Loucy (cell line): ENCODE results near the gene ZNG1B.
A peak's percentile ranks its signal among the peaks of the same experiment; 100 is the strongest.
"Not testable (repeated sequence)": the region's sequence is repeated elsewhere in the genome, so short reads cannot be mapped to it uniquely, and the experiment has no call there.

ENCODE experiments used
- H2AFZ ChIP-seq: fragments of 200-600 bp; sonication (generic); 2 replicates; pipeline ENCODE4 v1.6.0; 2016; ENCODE audit warnings: antibody characterized with exemption, mild to moderate bottlenecking, low read length, moderate library complexity
- H3F3A ChIP-seq: fragments of 200-600 bp; 2 replicates; pipeline ENCODE4 v1.6.0; 2016; ENCODE audit warnings: antibody characterized with exemption, low read depth, mild to moderate bottlenecking
- H3K27me3 ChIP-seq: fragments of 200-600 bp; sonication (generic); 2 replicates; pipeline ENCODE4 v1.6.1; 2014; ENCODE audit warnings: low read length, mild to moderate bottlenecking; ENCODE audit not compliant: insufficient read depth, poor library complexity, severe bottlenecking
- H3K36me3 ChIP-seq: fragments of 200-600 bp; sonication (generic); 2 replicates; pipeline ENCODE4 v1.6.1; 2016; ENCODE audit warnings: low read length; ENCODE audit not compliant: insufficient read depth
- H3K4me1 ChIP-seq: fragments of 200-600 bp; sonication (generic); 2 replicates; pipeline ENCODE4 v1.5.1; 2014; ENCODE audit warnings: low read length, mild to moderate bottlenecking; ENCODE audit not compliant: insufficient read depth, poor library complexity, severe bottlenecking
- H3K4me2 ChIP-seq: fragments of 200-600 bp; sonication (generic); 2 replicates; pipeline ENCODE4 v1.6.0; 2014; ENCODE audit warnings: antibody characterized with exemption, low read length, low read depth, mild to moderate bottlenecking; ENCODE audit not compliant: poor library complexity, severe bottlenecking
- H3K4me3 ChIP-seq: fragments of 200-600 bp; sonication (generic); 2 replicates; pipeline ENCODE4 v1.5.1; 2014; ENCODE audit warnings: low read length, mild to moderate bottlenecking, mixed read lengths; ENCODE audit not compliant: poor library complexity, severe bottlenecking
- H3K79me2 ChIP-seq: fragments of 200-600 bp; sonication (generic); 2 replicates; pipeline ENCODE4 v1.6.1; 2014; ENCODE audit warnings: low read length; ENCODE audit not compliant: insufficient read depth
- H3K9ac ChIP-seq: fragments of 200-600 bp; sonication (generic); 2 replicates; pipeline ENCODE4 v1.6.0; 2014; ENCODE audit warnings: mild to moderate bottlenecking, low read depth, low read length, moderate library complexity; ENCODE audit not compliant: poor library complexity, severe bottlenecking
- H3K9me2 ChIP-seq: fragments of 200-600 bp; sonication (generic); replicated peaks from 2 replicates; pipeline ENCODE4 v1.6.1; 2016; ENCODE audit warnings: low read depth, low read length, mixed read lengths
- H3K9me3 ChIP-seq: fragments of 200-600 bp; sonication (generic); 2 replicates; pipeline ENCODE4 v1.6.1; 2014; ENCODE audit warnings: mild to moderate bottlenecking, antibody characterized with exemption, low read length, low read depth; ENCODE audit not compliant: insufficient read depth
- H4K20me1 ChIP-seq: fragments of 200-600 bp; sonication (generic); 2 replicates; pipeline ENCODE4 v1.6.0; 2014; ENCODE audit warnings: antibody characterized with exemption, low read length, mild to moderate bottlenecking; ENCODE audit not compliant: insufficient read depth, poor library complexity, severe bottlenecking

Gene ZNG1B

DNA sequence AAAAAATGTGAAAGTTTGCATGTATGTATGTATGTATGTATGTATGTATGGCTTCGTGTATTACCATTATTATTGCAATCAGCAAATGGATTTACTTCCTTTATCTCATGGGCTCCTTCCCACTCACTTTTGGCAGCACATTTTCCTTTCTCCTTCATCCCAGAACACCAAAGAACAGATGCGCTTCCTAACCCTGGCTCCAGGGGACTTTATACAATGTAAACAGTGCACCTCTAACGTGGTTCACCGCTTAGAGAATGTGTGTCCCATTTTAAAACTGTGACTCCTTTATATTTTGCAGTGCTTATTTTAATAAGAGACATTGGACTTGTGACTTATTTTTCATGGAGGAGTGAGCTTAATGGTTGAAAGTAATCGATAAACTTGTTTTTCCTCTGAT lies 90.6 kb downstream of the ZNG1B start:
- H3K4me3 ChIP-seq, H3K4me1 ChIP-seq, H3K9me3 ChIP-seq, H2AFZ ChIP-seq, H3K9ac ChIP-seq, H4K20me1 ChIP-seq, H3K4me2 ChIP-seq, H3F3A ChIP-seq, H3K27me3 ChIP-seq, H3K79me2 ChIP-seq, H3K36me3 ChIP-seq, H3K9me2 ChIP-seq: not testable (repeated sequence)

DNA sequence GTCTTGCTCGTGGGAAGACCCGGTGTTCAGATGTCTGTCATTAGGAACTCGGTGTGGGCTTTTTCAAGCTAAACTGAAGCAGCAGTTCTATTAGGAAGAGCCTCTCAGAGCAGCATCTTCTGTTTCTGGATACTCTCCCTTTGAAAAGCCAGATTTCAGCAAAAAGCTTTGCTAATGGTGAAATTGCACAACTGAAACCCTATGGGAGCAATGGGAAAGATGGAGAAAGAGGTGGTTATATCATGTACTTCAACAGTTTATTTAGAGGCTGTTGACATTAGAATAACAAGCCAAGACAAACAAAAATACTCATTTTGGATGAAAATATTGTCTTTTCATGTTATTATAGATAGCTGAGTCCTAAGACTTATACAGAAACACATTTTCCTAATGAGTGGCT lies 91.4 kb downstream of the ZNG1B start:
- H3K4me2 ChIP-seq, H3K27me3 ChIP-seq, H3K9me3 ChIP-seq, H3K4me3 ChIP-seq, H2AFZ ChIP-seq, H3K9ac ChIP-seq, H3K4me1 ChIP-seq, H3K79me2 ChIP-seq, H3F3A ChIP-seq, H4K20me1 ChIP-seq, H3K9me2 ChIP-seq, H3K36me3 ChIP-seq: not testable (repeated sequence)

DNA sequence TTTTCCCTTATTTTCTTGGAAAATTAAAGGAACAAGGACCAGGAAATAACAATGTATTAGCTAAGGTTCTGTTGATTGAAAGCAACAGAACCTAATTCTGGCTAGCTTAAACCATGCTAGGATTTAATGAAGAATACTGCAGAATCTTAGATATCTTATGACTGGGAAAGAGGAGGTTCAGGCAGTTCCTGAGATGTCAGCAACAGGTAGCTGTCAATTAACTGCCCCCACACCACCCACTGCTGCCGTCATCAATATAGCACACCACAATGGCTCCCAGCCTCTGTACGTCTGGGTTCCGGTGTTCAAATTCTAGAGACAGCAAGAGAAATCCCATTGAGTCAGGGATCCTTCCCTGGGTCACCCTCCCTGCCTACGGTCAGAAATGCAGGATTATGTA lies 95.5 kb downstream of the ZNG1B start:
- not testable (repeated sequence) for H3K27me3 ChIP-seq, H3K36me3 ChIP-seq, H3K9ac ChIP-seq, H3K79me2 ChIP-seq, H3K4me1 ChIP-seq, H3K4me2 ChIP-seq, H2AFZ ChIP-seq, H3K9me3 ChIP-seq, H3F3A ChIP-seq, H3K4me3 ChIP-seq, H4K20me1 ChIP-seq, H3K9me2 ChIP-seq

DNA sequence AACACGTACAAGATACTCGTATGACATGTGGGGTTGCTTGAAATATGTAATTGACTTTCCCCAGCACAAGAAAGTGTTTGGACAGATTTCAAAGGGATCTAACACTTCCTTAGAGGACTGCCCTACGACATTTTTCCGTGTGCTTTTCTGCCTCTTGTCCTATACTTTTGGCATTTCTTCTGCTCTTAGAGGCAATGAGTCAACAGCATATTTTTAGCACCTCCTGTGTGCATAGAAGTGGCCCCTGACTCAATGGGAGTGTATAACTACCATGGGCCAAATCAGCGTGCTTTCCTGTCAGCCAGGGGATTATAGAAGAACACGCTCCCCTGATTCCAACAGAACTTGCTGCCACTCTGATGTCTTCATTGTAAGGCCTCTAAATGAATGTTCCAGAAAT lies 99.1 kb downstream of the ZNG1B start:
- not testable (repeated sequence) for H3K79me2 ChIP-seq, H3K4me3 ChIP-seq, H3K9me2 ChIP-seq, H2AFZ ChIP-seq, H3K36me3 ChIP-seq, H3K4me1 ChIP-seq, H4K20me1 ChIP-seq, H3F3A ChIP-seq, H3K9ac ChIP-seq, H3K27me3 ChIP-seq, H3K4me2 ChIP-seq, H3K9me3 ChIP-seq

DNA sequence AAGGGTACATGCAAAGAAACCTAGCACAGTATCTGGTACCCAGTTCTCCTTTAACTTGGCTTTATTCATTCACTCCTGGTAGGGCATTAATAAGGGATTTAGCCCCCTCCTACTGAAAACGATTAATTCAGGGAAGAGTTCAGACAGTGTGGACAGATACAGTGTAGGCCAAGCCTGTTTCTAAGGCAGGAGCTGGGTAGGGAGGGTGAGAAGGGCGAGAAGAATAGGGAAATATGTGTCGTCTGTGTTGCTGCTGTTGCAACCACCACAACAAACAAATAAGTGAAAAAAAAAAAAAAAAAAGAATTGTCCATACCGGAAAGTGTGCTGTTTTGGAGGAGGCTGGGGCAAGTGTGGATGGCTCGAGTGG lies 103.3 kb downstream of the ZNG1B start:
- not testable (repeated sequence) for H3K36me3 ChIP-seq, H3K9ac ChIP-seq, H3F3A ChIP-seq, H3K9me2 ChIP-seq, H3K4me2 ChIP-seq, H3K27me3 ChIP-seq, H4K20me1 ChIP-seq, H3K79me2 ChIP-seq, H2AFZ ChIP-seq, H3K4me3 ChIP-seq, H3K4me1 ChIP-seq, H3K9me3 ChIP-seq

DNA sequence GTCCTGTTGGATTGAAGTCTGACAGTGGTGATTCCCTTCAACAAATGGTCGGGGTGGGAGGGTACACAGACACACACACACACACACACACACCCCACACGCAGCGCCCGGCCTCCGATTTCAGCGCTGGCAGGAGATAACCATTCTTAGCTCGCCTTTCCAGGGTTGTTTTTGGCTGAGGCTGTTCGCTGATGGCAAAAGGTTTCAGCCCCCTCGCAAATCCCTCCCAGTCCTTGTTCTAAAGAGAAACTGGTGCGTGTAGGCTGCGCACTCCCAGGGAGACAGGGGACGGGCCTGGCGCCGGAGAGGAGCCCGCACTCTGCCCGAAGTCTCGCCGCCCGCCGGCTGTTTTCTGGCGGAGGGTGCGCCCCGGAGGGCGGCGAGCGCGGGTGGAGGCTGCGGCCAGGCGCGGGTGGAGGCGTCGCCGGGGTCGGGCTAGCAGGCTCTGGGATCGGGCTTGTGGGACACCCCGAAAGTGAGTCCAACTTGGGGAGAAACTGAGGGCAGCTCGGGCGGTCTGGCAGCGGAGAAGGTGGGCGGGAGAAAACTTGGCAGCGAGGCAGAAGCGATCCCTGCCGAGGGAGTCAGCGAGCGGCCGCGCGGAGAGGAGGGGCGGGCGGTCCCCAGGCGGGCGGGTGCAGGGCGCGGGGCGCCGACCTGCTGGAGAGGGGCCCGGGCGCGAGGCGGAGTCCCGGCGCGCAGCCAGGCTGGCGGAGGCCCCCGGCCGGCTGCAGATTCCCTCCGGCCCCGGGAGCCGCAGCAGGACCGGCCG lies 103.9 kb downstream of the ZNG1B start:
- H3K4me1 ChIP-seq, H3K36me3 ChIP-seq, H3F3A ChIP-seq, H4K20me1 ChIP-seq, H3K9me3 ChIP-seq, H3K79me2 ChIP-seq, H3K27me3 ChIP-seq, H3K9me2 ChIP-seq, H3K9ac ChIP-seq: not testable (repeated sequence)
- Histone ChIP-seq H2AFZ (peak overlapping the region; percentile 27; the same call in 1 of the 2 replicates), H3K4me3 (peak overlapping the region; percentile 65), H3K4me2 (peak overlapping the region; percentile 27)

DNA sequence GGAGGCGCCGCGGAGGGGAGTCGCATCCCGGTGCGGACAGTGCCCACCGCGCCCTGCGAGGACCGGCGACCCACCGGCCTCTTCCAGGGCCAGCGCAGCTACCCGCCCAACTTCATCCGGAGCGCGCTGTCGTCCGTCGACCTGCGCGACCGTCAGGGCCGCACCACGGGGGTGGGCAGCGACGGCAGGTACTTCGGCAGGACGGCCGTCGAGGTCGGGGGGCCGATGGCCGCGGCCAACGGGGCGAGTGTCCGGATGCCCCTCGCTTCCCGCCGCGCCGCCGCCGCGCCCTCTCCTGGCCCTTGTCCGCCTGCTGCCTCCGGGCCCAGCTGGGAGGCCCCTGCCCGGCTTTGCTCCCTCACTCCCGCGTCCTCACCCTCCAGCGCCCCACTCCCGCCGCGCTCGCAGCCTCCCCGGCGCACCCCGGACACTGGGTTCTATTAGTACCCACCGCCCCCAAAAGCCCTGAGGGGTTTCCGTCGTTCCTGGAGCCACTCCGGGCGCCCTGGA lies 104.5 kb downstream of the ZNG1B start:
- not testable (repeated sequence) for H3K27me3 ChIP-seq, H3K9ac ChIP-seq, H3K36me3 ChIP-seq

More for the DNA sequence above, 104.5 kb downstream of the ZNG1B start:
- not testable (repeated sequence) for H3F3A ChIP-seq, H3K9me2 ChIP-seq, H3K79me2 ChIP-seq, H3K4me3 ChIP-seq, H4K20me1 ChIP-seq, H3K9me3 ChIP-seq, H3K4me1 ChIP-seq, H3K4me2 ChIP-seq, H2AFZ ChIP-seq
